ENCODE results near the gene LMBRD2.
A peak's percentile ranks its signal among the peaks of the same experiment; 100 is the strongest.
"Not testable (repeated sequence)": the region's sequence is repeated elsewhere in the genome, so short reads cannot be mapped to it uniquely, and the experiment has no call there.

The LMBRD2 gene

GRCh38 chr5:36151434-36152323 lies at the start of gene LMBRD2, which contains the start of gene SKP2:
LMBRD2 (minus strand) TSS chr5:36151887; CDS start chr5:36143349, 8,538 bp downstream.
SKP2 (plus strand) TSS chr5:36152111; CDS start chr5:36152263, 152 bp downstream.
- TF ChIP-seq CTCF (IDR thresholded peaks at IDR 0.05) = no peak
- DNase-seq (ENCODE audit: low spot score) = peak; percentile 98
- Histone ChIP-seq H3K27ac (peak within 1 kb of the TSS; percentile 61 to 83), H3K4me3 (peak within 1 kb of the TSS; percentile 96)

GRCh38 chr5:36200513-36200912 lies 48.8 kb upstream of the LMBRD2 start:
- TF ChIP-seq CTCF (IDR thresholded peaks at IDR 0.05) = no peak
- H3K4me3 ChIP-seq = no peak overlapping the region
- no peak for DNase-seq (ENCODE audit: low spot score)
- no peak overlapping the region for H3K27ac ChIP-seq

GRCh38 chr5:36199620-36200019 lies 47.9 kb upstream of the LMBRD2 start:
- TF ChIP-seq CTCF (IDR thresholded peaks at IDR 0.05) = no peak
- Histone ChIP-seq H3K27ac (no peak overlapping the region), H3K4me3 (no peak overlapping the region)
- DNase-seq (ENCODE audit: low spot score) = no peak

- not testable (repeated sequence) for DNase-seq (ENCODE audit: low spot score); H3K27ac ChIP-seq; H3K4me3 ChIP-seq
These were observed 47.1 kb upstream of the LMBRD2 start for GRCh38 chr5:36198783-36199182.

GRCh38 chr5:36198281-36198680 lies 46.6 kb upstream of the LMBRD2 start:
- no peak for TF ChIP-seq CTCF (IDR thresholded peaks at IDR 0.05)
- Histone ChIP-seq H3K27ac (no peak overlapping the region), H3K4me3 (no peak overlapping the region)
- no peak for DNase-seq (ENCODE audit: low spot score)

GRCh38 chr5:36193746-36194145 lies 42.1 kb upstream of the LMBRD2 start:
- TF ChIP-seq CTCF (IDR thresholded peaks at IDR 0.05) = no peak
- DNase-seq (ENCODE audit: low spot score) = no peak
- H3K27ac ChIP-seq = no peak overlapping the region

GRCh38 chr5:36184408-36184807 lies 32.7 kb upstream of the LMBRD2 start:
- not testable (repeated sequence) for H3K27ac ChIP-seq; H3K4me3 ChIP-seq; DNase-seq (ENCODE audit: low spot score)

More at GRCh38 chr5:36193746-36194145, 42.1 kb upstream of the LMBRD2 start:
- no peak overlapping the region for H3K4me3 ChIP-seq

- Histone ChIP-seq H3K4me3 (no peak overlapping the region), H3K27ac (no peak overlapping the region)
- no peak for TF ChIP-seq CTCF (IDR thresholded peaks at IDR 0.05)
- no peak for DNase-seq (ENCODE audit: low spot score)
These were observed 30.1 kb upstream of the LMBRD2 start for GRCh38 chr5:36181774-36182173.

All from coronary artery (tissue), 2 donors.